Brain pericyte (primary cell): ENCODE measurements around the gene WDR91.

Source experiments
- DNase-seq: peaks from one replicate; pipeline ENCODE4 v3.0.0-alpha.2; 2012; ENCODE audit warnings: low read depth, low spot score

The WDR91 gene

GRCh38 chr7:135233570-135233969 lies 22.2 kb upstream of the WDR91 start, which contains the start of gene STRA8:
TSS of gene STRA8 (plus strand) at chr7:135233838. CDS start at chr7:135240525, 6,687 bp downstream.
- DNase-seq = no peak

GRCh38 chr7:135232720-135233119 lies 21.4 kb upstream of the WDR91 start:
- DNase-seq = no peak

- no peak for DNase-seq
These were observed 20.8 kb upstream of the WDR91 start for GRCh38 chr7:135232087-135232486.

- no peak for DNase-seq
These were observed 20.4 kb upstream of the WDR91 start for GRCh38 chr7:135231686-135232085.

- no peak for DNase-seq
These were observed 12.7 kb upstream of the WDR91 start for GRCh38 chr7:135224027-135224426.

GRCh38 chr7:135217645-135218509 lies 6.6 kb upstream of the WDR91 start:
- DNase-seq = no peak

- DNase-seq = no peak
These were observed 4.4 kb upstream of the WDR91 start for GRCh38 chr7:135215698-135216097.

GRCh38 chr7:135215180-135215579 lies 3.9 kb upstream of the WDR91 start:
- DNase-seq = no peak

GRCh38 chr7:135213831-135214230 lies 2.5 kb upstream of the WDR91 start:
- DNase-seq = no peak

GRCh38 chr7:135211946-135212685 lies 790 bp upstream of the WDR91 start:
- peak; percentile 24 for DNase-seq

GRCh38 chr7:135210888-135211178 lies 493 bp downstream of the WDR91 start:
- no peak for DNase-seq

- DNase-seq = no peak
These were observed 2.0 kb downstream of the WDR91 start for GRCh38 chr7:135209225-135209834.

- no peak for DNase-seq
These were observed 3.1 kb downstream of the WDR91 start for GRCh38 chr7:135208102-135208793.

GRCh38 chr7:135207406-135208101 lies 3.8 kb downstream of the WDR91 start:
- DNase-seq = no peak

GRCh38 chr7:135206941-135207391 lies 4.4 kb downstream of the WDR91 start:
- no peak for DNase-seq

- DNase-seq = no peak
These were observed 5.5 kb downstream of the WDR91 start for GRCh38 chr7:135205850-135206249.

GRCh38 chr7:135204876-135205275 lies 6.5 kb downstream of the WDR91 start:
- DNase-seq = no peak

- peak; percentile 51 for DNase-seq
These were observed 7.0 kb downstream of the WDR91 start for GRCh38 chr7:135204341-135204749.

GRCh38 chr7:135201350-135201749 lies 10.0 kb downstream of the WDR91 start:
- no peak for DNase-seq

- no peak for DNase-seq
These were observed 10.4 kb downstream of the WDR91 start for GRCh38 chr7:135200821-135201331.

GRCh38 chr7:135199439-135199838 lies 11.9 kb downstream of the WDR91 start:
- DNase-seq = no peak
